HG03025 (cell line): ENCODE results near the gene DDX49.

Source experiments
- ATAC-seq: cut with Tn5 transposase; IDR thresholded peaks from one replicate; pipeline ENCODE4 v1.9.1; 2021; ENCODE audit warnings: mild to moderate bottlenecking, moderate library complexity; ENCODE audit not compliant: unreplicated experiment, low FRiP score

The DDX49 gene

DNA sequence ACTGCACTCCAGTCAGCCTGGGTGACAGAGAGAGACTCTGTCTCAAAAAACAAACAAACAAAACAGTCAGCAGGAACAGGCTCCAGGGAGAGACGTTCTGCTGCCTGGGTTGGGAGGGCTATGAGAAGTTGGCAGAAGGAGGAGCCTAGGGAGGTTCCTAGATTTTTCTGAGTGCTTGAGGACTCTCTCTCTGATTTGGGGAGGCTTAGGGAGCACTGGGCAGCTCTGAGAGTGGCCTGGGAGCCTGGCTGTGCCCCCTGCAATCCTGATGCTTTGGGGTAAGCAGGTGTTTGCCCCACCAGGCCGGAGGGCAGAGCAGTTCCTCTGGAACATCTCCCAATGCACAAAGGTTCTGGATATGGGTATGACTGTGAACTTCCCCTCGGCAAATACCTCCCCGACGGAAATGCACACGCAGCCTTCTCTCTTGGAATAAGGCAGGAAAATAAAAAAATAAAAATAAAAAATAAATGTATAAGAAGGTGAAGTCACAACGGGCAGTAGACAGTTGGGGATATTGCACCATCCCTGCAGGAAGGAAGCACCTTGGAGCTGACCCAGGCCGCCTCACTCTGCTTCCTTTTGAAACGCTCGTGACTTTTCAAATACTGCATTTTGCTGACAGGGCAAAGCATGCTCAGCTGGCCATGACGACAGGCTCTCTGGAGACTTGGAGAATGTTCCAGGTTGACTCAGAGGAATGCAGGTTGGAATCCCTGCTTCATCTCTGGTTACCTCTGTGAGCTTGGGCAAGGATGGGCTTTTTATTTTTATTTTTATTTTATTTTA is 48.0 kb downstream of the DDX49 start:
- ATAC-seq, result no peak

GRCh38 chr19:18969931-18970659 is 50.6 kb downstream of the DDX49 start:
- ATAC-seq, result no peak

DNA sequence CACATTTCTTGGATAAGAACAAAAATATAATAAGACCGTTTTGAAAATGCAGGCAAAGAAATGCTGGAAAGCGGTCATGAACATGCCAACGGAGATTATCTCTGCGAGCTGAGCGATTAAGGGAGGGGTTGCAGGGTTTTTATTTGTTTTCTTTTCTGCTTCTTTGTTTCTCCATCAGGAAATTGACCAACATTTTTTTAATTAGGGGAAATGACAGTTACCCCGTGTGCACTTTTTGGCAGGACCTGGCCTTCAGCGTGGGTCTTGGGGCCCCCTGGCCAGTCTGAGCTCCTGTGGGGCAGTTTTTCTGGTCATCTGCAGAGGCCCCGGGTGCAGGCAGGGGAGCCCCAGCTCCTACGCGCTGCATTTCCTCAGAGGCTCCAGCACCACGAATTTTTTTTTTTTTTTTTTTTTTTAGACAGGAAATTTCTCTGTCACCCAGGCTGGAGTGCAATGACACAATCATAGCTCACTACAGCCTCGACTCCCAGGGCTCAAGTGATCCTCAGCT is 52.8 kb downstream of the DDX49 start:
- ATAC-seq, result no peak

DNA sequence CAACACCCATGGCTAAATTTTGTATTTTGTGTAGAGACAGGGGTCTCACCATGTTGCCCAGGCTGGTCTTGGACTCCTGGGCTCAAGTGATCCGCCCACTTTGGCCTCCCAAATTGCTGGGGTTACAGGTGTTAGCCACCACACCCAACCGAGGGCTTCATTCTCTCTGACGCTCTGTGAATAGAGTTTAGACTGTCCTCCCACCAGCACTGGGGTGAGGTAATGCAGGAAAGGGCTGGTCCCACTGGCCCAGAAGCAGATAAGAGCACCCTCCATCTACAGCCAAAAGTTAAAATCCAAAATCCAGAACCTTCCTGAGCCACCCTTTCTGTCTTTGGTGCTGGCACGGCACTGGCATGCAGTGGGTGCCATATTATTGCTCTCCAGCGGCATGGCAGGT is 53.3 kb downstream of the DDX49 start:
- ATAC-seq, result no peak

- no peak for ATAC-seq
Observed at GRCh38 chr19:18975011-18975410, 55.5 kb downstream of the DDX49 start.

DNA sequence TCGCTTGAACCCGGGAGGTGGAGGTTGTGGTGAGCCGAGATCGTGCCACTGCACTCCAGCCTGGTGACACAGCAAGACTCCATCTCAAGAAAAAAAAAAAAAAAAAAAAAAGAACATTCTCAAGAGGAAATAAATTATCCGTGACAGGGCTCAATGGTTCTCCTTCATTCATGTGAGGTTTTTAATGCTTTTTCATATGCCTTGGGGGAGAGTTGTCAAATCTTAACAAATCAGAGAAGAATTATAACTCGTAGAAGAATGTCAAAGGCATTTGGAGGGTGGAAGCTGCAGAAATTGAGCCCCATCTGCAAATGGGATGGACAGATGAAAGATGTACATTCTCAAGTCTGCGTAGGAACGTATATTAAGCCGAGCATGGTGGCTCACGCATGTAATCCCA is 56.4 kb downstream of the DDX49 start:
- ATAC-seq, result no peak
